Breast epithelium (tissue), 4 donors: ENCODE data around the gene PHACTR1. TPM values are rescaled to one million over a fixed set of nuclear protein-coding genes. Genes with fewer than 3 reads are reported as not detected.

ENCODE experiments used
- DNase-seq, 2 donors: peaks; one replicate each; pipeline ENCODE4 v3.0.0-alpha.2; 2019; ENCODE audit warnings: low spot score in 2 of 2
- H3K27ac ChIP-seq, 2 donors: fragments of 200-600 bp; sonication (generic) in 1 of 2; one replicate each; pipeline ENCODE4 v1.5.1; 2016 to 2019; ENCODE audit warnings: mild to moderate bottlenecking in 1 of 2
- H3K27me3 ChIP-seq, 2 donors: fragments of 200-600 bp; sonication (generic) in 1 of 2; one replicate each; pipeline versions ENCODE4 v1.5.1 to v1.6.0; 2017 to 2019; ENCODE audit warnings: control low read depth in 1 of 2, mild to moderate bottlenecking in 1 of 2
- H3K36me3 ChIP-seq: fragments of 200-600 bp; one replicate; pipeline ENCODE4 v1.5.1; 2019
- H3K4me1 ChIP-seq, 2 donors: fragments of 200-600 bp; sonication (generic); one replicate each; pipeline ENCODE4 v1.5.1; 2016 to 2019; ENCODE audit warnings: control low read depth in 1 of 2
- H3K4me3 ChIP-seq, 3 donors: fragments of 200-600 bp; sonication (generic); 1 replicate in 2 of 3; 2 replicates in 1 of 3; pipeline ENCODE4 v1.5.1; 2016 to 2019; ENCODE audit warnings: mild to moderate bottlenecking in 3 of 3, moderate library complexity in 2 of 3
- H3K9me3 ChIP-seq, 2 donors: fragments of 200-600 bp; sonication (generic) in 1 of 2; one replicate each; pipeline ENCODE4 v1.5.1; 2016 to 2019; ENCODE audit warnings: control low read depth in 1 of 2
- CTCF ChIP-seq, 3 donors: fragments of 450-650 bp; IDR thresholded peaks; one replicate each; pipeline ENCODE4 v1.5.1; 2016 to 2017; ENCODE audit warnings: antibody characterized with exemption in 3 of 3, mild to moderate bottlenecking in 3 of 3, moderate library complexity in 3 of 3
- POLR2A ChIP-seq: fragments of 450-650 bp; IDR thresholded peaks from one replicate; pipeline ENCODE4 v1.6.1; 2016; ENCODE audit warnings: antibody characterized with exemption, mild to moderate bottlenecking, moderate library complexity
- POLR2AphosphoS5 ChIP-seq, 3 donors: sonication (generic); formaldehyde crosslinking; IDR thresholded peaks; one replicate each; pipeline ENCODE4 v1.6.1; 2017; ENCODE audit warnings: antibody characterized with exemption in 3 of 3
- intact Hi-C: fragments of 100-400 bp; cut with DNase I; formaldehyde crosslinking; loops from one replicate; pipeline ENCODE4 v1.15.1; 2023; ENCODE audit warnings: low total_unique reads
- total RNA-seq, 3 donors: library from RNA; depleted of rRNA; stranded (reverse); fragments of >200 nt; gene quantifications; one replicate each; pipeline ENCODE4 v1.1.0, GENCODE V29; 2016

PHACTR1 gene
- total RNA-seq, 3 donors from 2014 or later = 4.1 to 5.6 (median 4.6) TPM

DNA sequence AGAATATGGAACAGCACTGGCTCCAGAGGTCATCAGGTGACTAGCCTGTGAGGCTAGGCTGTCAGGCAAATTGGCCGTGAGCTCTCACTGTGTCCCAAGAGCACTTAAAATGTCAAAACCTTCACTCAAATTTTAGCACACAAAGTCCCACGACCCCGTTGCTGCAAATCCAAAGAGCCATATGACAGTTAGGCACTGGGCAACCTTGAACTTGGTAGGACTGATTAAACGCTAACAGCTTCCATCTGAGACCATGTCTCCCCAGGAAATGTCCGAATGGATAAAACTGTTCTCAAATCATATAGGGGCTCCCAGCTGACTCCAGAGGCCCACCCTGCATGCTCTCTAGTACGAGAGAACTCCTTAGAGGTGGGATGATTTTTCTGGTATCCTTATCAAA, 196.6 kb downstream of the PHACTR1 start:
- Histone ChIP-seq H3K9me3 (no peaks in the 10 kb centered on the region), H3K27ac (no peak overlapping the region), H3K36me3 (no peaks in the 10 kb centered on the region), H3K27me3 (no peaks in the 10 kb centered on the region), H3K4me3 (no peak overlapping the region), H3K4me1 (no peaks in the 10 kb centered on the region)
- intact Hi-C loops = no loop called here
- no peak for DNase-seq
- TF ChIP-seq POLR2A (no peak), CTCF (IDR thresholded peaks at IDR 0.05) (no peak), POLR2AphosphoS5 (IDR thresholded peaks at IDR 0.05) (no peak)

GRCh38 chr6:12916006-12916405, 199.4 kb downstream of the PHACTR1 start:
- H3K4me3 ChIP-seq = no peak overlapping the region
- no peak overlapping the region for H3K27ac ChIP-seq
- no peak for DNase-seq
- TF ChIP-seq POLR2AphosphoS5 (IDR thresholded peaks at IDR 0.05) = no peak
- TF ChIP-seq POLR2A = no peak
- no peak for TF ChIP-seq CTCF (IDR thresholded peaks at IDR 0.05)
- no peaks in the 10 kb centered on the region for H3K36me3 ChIP-seq
- no peaks in the 10 kb centered on the region for H3K4me1 ChIP-seq
- no peaks in the 10 kb centered on the region for H3K9me3 ChIP-seq
- no peaks in the 10 kb centered on the region for H3K27me3 ChIP-seq
- intact Hi-C loops = no loop called here

GRCh38 chr6:12916420-12917136, 200.0 kb downstream of the PHACTR1 start:
- Histone ChIP-seq H3K4me3 (no peak overlapping the region), H3K36me3 (no peaks in the 10 kb centered on the region), H3K9me3 (no peaks in the 10 kb centered on the region), H3K4me1 (no peaks in the 10 kb centered on the region), H3K27me3 (no peaks in the 10 kb centered on the region), H3K27ac (no peak overlapping the region)
- TF ChIP-seq POLR2A = no peak
- no peak for TF ChIP-seq POLR2AphosphoS5 (IDR thresholded peaks at IDR 0.05)
- TF ChIP-seq CTCF (IDR thresholded peaks at IDR 0.05) = no peak
- no peak for DNase-seq
- intact Hi-C loops = no loop called here

DNA sequence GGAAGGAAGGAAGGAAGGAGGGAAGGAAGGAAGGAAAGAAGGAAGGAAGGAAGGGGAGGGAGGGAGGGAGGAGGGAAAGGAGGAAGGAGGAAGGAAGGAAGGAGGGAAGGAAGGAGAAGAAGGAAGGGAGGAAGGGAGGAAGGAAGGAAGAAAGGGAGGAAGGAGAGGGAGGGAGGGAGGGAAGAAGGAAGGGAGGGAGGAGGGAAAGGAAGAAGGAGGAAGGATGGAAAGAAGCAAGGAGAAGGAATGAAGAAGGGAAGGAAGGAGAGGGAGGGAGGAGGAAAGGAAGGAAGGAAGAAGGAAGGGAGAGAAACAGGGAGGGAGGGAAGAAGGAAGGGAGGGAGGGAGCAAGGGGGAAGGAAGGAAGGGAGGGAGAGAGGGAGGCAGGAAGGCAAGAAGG, 204.9 kb downstream of the PHACTR1 start:
- TF ChIP-seq POLR2AphosphoS5 (IDR thresholded peaks at IDR 0.05) (no peak), POLR2A (no peak)
- H3K27ac ChIP-seq = no peak overlapping the region
- H3K4me3 ChIP-seq = no peak overlapping the region
- H3K4me1 ChIP-seq = no peaks in the 10 kb centered on the region
- DNase-seq = no peak
- H3K27me3 ChIP-seq = peaks cover 0 to 2% of the 10 kb centered on the region in 2 donors
- intact Hi-C loops = no loop called here
- H3K36me3 ChIP-seq = no peaks in the 10 kb centered on the region
- H3K9me3 ChIP-seq = no peaks in the 10 kb centered on the region

GRCh38 chr6:12923644-12924235, 207.2 kb downstream of the PHACTR1 start:
- TF ChIP-seq POLR2AphosphoS5 (IDR thresholded peaks at IDR 0.05) = no peak
- no peak for TF ChIP-seq CTCF (IDR thresholded peaks at IDR 0.05)
- TF ChIP-seq POLR2A = no peak
- intact Hi-C loops = no loop called here
- no peaks in the 10 kb centered on the region for H3K4me1 ChIP-seq
- no peaks in the 10 kb centered on the region for H3K9me3 ChIP-seq
- no peak overlapping the region for H3K27ac ChIP-seq
- peaks cover 0 to 2% of the 10 kb centered on the region in 2 donors for H3K27me3 ChIP-seq
- DNase-seq = no peak
- H3K4me3 ChIP-seq = no peak overlapping the region
- H3K36me3 ChIP-seq = no peaks in the 10 kb centered on the region
